B cell (primary cell): ENCODE data around the gene CORO1C.

Experiments
- EZH2 ChIP-seq: IDR thresholded peaks from 2 replicates; pipeline ENCODE4 v1.6.1; 2012; ENCODE audit warnings: borderline replicate concordance, low read depth, mild to moderate bottlenecking, moderate library complexity, low read length; ENCODE audit not compliant: insufficient read depth, poor library complexity, severe bottlenecking
- TF ChIP-seq, protein P1 (sequence below): fragments of 200-600 bp; IDR thresholded peaks from one replicate; pipeline ENCODE4 v1.8.0; 2022; ENCODE audit warnings: antibody characterized with exemption, mild to moderate bottlenecking

GRCh38 chr12:108610336-108610815 lies 120.9 kb downstream of the CORO1C start:
- TF ChIP-seq, protein P1, sequence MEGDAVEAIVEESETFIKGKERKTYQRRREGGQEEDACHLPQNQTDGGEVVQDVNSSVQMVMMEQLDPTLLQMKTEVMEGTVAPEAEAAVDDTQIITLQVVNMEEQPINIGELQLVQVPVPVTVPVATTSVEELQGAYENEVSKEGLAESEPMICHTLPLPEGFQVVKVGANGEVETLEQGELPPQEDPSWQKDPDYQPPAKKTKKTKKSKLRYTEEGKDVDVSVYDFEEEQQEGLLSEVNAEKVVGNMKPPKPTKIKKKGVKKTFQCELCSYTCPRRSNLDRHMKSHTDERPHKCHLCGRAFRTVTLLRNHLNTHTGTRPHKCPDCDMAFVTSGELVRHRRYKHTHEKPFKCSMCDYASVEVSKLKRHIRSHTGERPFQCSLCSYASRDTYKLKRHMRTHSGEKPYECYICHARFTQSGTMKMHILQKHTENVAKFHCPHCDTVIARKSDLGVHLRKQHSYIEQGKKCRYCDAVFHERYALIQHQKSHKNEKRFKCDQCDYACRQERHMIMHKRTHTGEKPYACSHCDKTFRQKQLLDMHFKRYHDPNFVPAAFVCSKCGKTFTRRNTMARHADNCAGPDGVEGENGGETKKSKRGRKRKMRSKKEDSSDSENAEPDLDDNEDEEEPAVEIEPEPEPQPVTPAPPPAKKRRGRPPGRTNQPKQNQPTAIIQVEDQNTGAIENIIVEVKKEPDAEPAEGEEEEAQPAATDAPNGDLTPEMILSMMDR: no peak
- TF ChIP-seq EZH2: no peak
